Activated T-helper 17 cell treated with anti-CD3 and anti-CD28 coated beads, Interleukin-2, amount 50 U/mL, for 72 hours (primary cell): ENCODE measurements around the gene OR51V1. TPM values are rescaled to one million over a fixed set of nuclear protein-coding genes. Genes with fewer than 3 reads are reported as not detected.
"Not testable (repeated sequence)": the region's sequence is repeated elsewhere in the genome, so short reads cannot be mapped to it uniquely, and the experiment has no call there.

Experiments
- ATAC-seq: fragments of 150-1000 bp; cut with Tn5 transposase; replicated peaks from 2 replicates; pipeline ENCODE4 v1.10.0; 2021; ENCODE audit warnings: mild to moderate bottlenecking, moderate library complexity
- H3K27ac Mint-ChIP-seq: one replicate; pipeline ENCODE4 v1.8.0; 2022; ENCODE audit warnings: mixed read lengths
- H3K27me3 Mint-ChIP-seq: one replicate; pipeline ENCODE4 v1.8.0; 2022; ENCODE audit warnings: mixed read lengths
- H3K36me3 Mint-ChIP-seq: one replicate; pipeline ENCODE4 v1.8.0; 2022; ENCODE audit warnings: low read depth, mild to moderate bottlenecking, mixed read lengths
- H3K4me1 Mint-ChIP-seq: one replicate; pipeline ENCODE4 v1.8.0; 2022; ENCODE audit warnings: mixed read lengths
- H3K4me3 Mint-ChIP-seq: one replicate; pipeline ENCODE4 v1.8.0; 2022; ENCODE audit warnings: mild to moderate bottlenecking, mixed read lengths
- H3K9me3 Mint-ChIP-seq: one replicate; pipeline ENCODE4 v1.8.0; 2022; ENCODE audit warnings: mixed read lengths
- total RNA-seq, 2 donors: library from RNA; stranded (reverse); gene quantifications; one replicate each; pipeline ENCODE4 v1.2.3, GENCODE V29; 2022

The OR51V1 gene
- total RNA-seq, 2 donors from 2014 or later, result not detected

DNA sequence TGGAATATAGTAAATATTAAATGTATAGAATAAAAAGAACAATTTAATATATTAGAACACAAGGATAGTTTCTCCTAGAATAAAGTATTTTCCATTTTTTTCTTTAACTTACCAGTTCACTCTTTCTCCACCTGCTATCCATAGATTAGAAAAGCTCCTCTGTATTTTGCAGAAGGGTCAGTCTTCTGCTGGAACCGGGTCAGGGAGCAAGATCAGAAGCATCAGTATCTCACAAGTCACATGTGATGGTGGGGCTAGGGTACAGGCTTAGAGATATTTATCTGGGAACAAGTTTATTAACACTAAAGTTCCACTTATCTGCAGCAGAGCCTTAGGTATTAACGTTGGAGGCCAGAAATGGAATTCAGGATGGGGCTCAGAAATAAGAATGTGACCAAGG is 28.6 kb downstream of the OR51V1 start:
- Mint-ChIP-seq H3K27me3 (peaks cover 13% of the 10 kb centered on the region), H3K4me1 (no peaks in the 10 kb centered on the region), H3K9me3 (no peaks in the 10 kb centered on the region), H3K27ac (no peak overlapping the region), H3K36me3 (no peaks in the 10 kb centered on the region), H3K4me3 (no peak overlapping the region)
- no peak for ATAC-seq

GRCh38 chr11:5165898-5166297 is 34.6 kb downstream of the OR51V1 start:
- H3K4me3 Mint-ChIP-seq, H3K9me3 Mint-ChIP-seq, H3K36me3 Mint-ChIP-seq, H3K4me1 Mint-ChIP-seq, H3K27ac Mint-ChIP-seq, ATAC-seq: not testable (repeated sequence)
- peaks cover 11% of the 10 kb centered on the region for H3K27me3 Mint-ChIP-seq

- peaks cover 12% of the 10 kb centered on the region for H3K27me3 Mint-ChIP-seq
- not testable (repeated sequence) for H3K27ac Mint-ChIP-seq
Observed at GRCh38 chr11:5164807-5165206, 35.7 kb downstream of the OR51V1 start.

DNA sequence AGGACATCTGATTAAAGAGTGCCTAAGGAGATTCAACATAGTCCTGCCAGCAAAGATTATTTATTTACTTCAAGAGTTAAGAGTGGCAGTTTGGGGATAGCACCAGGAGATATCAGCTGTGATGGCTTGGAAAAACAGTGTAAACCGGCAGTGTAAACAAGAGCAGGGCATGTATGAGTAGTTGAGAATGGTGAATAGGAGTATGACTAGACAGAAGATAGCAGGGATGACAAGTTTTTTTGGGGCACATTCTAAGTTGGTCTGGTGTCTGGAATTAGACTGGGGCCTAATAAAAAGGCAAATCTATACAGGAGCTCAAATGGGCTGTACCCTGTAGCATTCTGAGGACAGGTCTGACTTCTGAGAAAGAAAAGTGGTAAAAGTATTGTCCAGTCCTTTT is 39.4 kb downstream of the OR51V1 start:
- ATAC-seq, H3K27ac Mint-ChIP-seq, H3K4me1 Mint-ChIP-seq, H3K4me3 Mint-ChIP-seq, H3K9me3 Mint-ChIP-seq, H3K36me3 Mint-ChIP-seq: not testable (repeated sequence)
- H3K27me3 Mint-ChIP-seq, result peaks cover 12% of the 10 kb centered on the region

More at GRCh38 chr11:5164807-5165206, 35.7 kb downstream of the OR51V1 start:
- H3K36me3 Mint-ChIP-seq, H3K4me1 Mint-ChIP-seq, ATAC-seq, H3K9me3 Mint-ChIP-seq, H3K4me3 Mint-ChIP-seq: not testable (repeated sequence)

DNA sequence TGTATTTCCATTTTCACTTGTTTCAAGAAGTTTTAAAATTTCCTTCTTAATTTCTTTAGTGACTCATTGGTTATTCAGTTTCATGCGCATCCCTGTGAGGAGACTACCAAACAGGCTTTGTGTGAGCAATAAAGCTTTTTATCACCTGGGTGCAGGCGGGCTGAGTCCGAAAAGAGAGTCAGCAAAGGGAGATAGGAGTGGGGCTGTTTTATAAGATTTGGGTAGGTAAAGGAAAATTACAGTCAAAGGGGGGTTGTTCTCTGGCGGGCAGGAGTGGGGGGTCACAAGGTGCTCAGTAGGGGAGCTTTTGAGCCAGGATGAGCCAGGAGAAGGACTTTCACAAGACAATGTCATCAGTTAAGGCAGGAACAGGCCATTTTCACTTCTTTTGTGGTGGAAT is 40.3 kb downstream of the OR51V1 start:
- not testable (repeated sequence) for H3K36me3 Mint-ChIP-seq, H3K4me3 Mint-ChIP-seq, H3K9me3 Mint-ChIP-seq, H3K4me1 Mint-ChIP-seq, H3K27ac Mint-ChIP-seq, ATAC-seq
- H3K27me3 Mint-ChIP-seq, result peaks cover 12% of the 10 kb centered on the region

DNA sequence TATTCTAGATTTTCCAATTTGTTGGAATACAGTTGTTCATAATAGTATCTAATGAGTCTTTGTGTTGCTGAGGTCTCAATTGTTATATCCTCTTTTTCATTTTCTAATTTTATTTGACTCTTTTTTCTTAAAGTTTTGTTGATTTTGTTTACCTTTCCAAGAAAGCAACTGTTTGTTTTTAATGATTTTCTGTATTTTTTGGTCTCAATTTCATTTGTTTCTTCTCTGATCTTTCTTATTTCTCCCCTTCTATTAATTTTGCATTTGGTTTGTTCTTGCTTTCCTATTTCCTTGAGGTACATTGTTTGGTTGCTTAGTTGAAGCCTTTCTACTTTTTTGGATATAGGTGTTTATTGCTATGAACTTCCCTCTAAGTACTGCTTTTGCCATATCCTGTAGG is 40.7 kb downstream of the OR51V1 start:
- no peaks in the 10 kb centered on the region for H3K9me3 Mint-ChIP-seq

GRCh38 chr11:5154657-5155056 is 45.8 kb downstream of the OR51V1 start, which contains the start of gene OR52A1:
TSS of gene OR52A1 (minus strand) at chr11:5154757. CDS start at chr11:5152369, 2,388 bp downstream.
- Mint-ChIP-seq H3K4me1 (no peaks in the 10 kb centered on the region), H3K27ac (no peak within 1 kb of the TSS), H3K9me3 (no peaks in the 10 kb centered on the region), H3K36me3 (no peaks in the 10 kb centered on the region), H3K4me3 (no peak within 1 kb of the TSS), H3K27me3 (no peaks in the 10 kb centered on the region)
- ATAC-seq, result no peak

More for the DNA sequence above, 40.7 kb downstream of the OR51V1 start:
- no peaks in the 10 kb centered on the region for H3K4me1 Mint-ChIP-seq
- no peak for ATAC-seq
- H3K4me3 Mint-ChIP-seq, result no peak overlapping the region
- H3K27me3 Mint-ChIP-seq, result peaks cover 12% of the 10 kb centered on the region
- no peak overlapping the region for H3K27ac Mint-ChIP-seq
- no peaks in the 10 kb centered on the region for H3K36me3 Mint-ChIP-seq

DNA sequence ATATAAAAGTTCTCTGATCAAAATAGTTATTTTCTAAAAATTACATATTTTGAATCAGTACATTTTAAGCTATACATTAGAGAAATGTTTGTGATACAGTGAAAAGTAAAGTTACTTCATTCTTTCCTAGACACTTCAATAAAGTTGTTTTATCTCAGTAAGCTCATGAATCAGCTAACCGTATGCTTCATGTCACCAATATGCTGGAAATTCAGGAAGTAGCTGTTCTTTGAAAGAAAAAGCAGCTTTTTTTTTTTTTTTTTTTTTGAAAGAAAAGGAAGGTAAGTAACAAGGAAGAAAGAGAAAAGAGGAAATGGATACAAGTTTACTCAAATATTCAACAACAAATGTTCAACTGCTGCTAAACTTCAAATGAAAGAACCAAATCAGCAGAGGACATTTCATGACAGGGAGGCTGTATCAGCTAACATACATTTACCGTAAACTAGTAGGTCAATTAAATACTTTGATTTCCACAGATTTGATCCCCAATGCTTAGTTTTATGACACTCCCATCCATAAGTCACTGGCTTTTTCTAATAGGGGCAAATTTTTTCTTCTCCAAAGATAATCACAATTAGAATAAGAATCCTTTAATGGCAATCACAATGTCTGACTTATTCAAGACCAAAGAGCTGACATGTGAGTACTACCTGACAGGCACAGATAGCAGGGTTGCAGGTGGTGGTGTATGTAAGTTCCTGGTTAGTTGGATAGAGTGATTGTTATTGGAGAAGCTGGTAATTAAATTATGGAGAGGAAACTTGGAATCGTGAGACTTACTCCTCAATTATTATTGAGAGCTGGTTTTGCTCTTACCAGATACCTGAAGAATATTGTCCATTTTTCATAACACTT is 46.7 kb downstream of the OR51V1 start:
- Mint-ChIP-seq H3K4me1 (no peaks in the 10 kb centered on the region), H3K36me3 (no peaks in the 10 kb centered on the region), H3K4me3 (no peak overlapping the region), H3K27me3 (no peaks in the 10 kb centered on the region), H3K27ac (no peak overlapping the region), H3K9me3 (no peaks in the 10 kb centered on the region)
- no peak for ATAC-seq

DNA sequence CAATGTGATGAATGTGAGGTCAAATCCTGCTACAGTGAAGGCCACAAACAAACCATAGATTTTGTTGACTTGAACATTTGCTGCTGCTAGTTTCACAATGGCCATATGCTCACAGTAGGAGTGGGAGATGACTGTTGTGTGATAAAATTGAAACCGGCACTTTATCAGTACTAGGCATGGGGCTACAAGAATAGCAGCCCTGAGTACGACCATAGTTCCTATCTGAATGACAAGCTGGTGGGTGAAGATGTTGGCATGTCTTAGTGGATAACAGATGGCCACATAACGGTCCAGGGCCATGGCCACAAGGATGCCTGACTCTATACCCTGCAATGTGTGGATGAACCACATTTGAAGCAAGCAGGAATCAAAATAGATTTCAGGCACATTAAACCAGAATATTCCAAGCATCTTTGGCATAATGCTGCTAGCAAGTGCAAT is 48.7 kb downstream of the OR51V1 start:
- Mint-ChIP-seq H3K27ac (no peak overlapping the region), H3K9me3 (no peaks in the 10 kb centered on the region), H3K4me1 (no peaks in the 10 kb centered on the region), H3K4me3 (no peak overlapping the region), H3K36me3 (no peaks in the 10 kb centered on the region), H3K27me3 (no peaks in the 10 kb centered on the region)
- ATAC-seq, result no peak

Other genes with a start within 250 kb of the OR51V1 start
- gene OR51A2, start 245.0 kb downstream of the OR51V1 start, total RNA-seq, result not detected
- gene OR51L1, start 205.8 kb downstream of the OR51V1 start, total RNA-seq, result not detected
- not detected for gene OR52J3, start 154.2 kb downstream of the OR51V1 start, total RNA-seq
- not detected for gene OR52E2, start 141.1 kb downstream of the OR51V1 start, total RNA-seq
- gene OR52E1, start 131.1 kb downstream of the OR51V1 start, total RNA-seq, result not detected
- gene OR52A5, start 62.3 kb downstream of the OR51V1 start, total RNA-seq, result not detected
- under 1 TPM in 1 of 2 donors, not detected in 1; 0.03 TPM for gene OR52A1, start 45.9 kb downstream of the OR51V1 start, total RNA-seq
- not detected for gene HBB, start 26.4 kb upstream of the OR51V1 start, total RNA-seq
- not detected for gene HBD, start 33.8 kb upstream of the OR51V1 start, total RNA-seq
- not detected for gene HBG1, start 49.2 kb upstream of the OR51V1 start, total RNA-seq
- gene HBG2, start 54.1 kb upstream of the OR51V1 start, total RNA-seq, result not detected
- not detected for gene HBE1, start 69.3 kb upstream of the OR51V1 start, total RNA-seq
- gene OR51B4, start 101.3 kb upstream of the OR51V1 start, total RNA-seq, result not detected
- under 1 TPM in 1 of 2 donors, not detected in 1; 0.29 TPM for gene OR51B2, start 123.6 kb upstream of the OR51V1 start, total RNA-seq
- under 1 TPM in 1 of 2 donors, not detected in 1; 0.50 TPM for gene OR51B5, start 142.8 kb upstream of the OR51V1 start, total RNA-seq
- gene OR51B6, start 150.8 kb upstream of the OR51V1 start, total RNA-seq, result not detected
- not detected for gene OR51M1, start 183.1 kb upstream of the OR51V1 start, total RNA-seq
- not detected for gene OR51Q1, start 221.4 kb upstream of the OR51V1 start, total RNA-seq
- not detected for gene OR51I1, start 240.8 kb upstream of the OR51V1 start, total RNA-seq
- not detected for gene OR51I2, start 248.6 kb upstream of the OR51V1 start, total RNA-seq